Esophagus mucosa (tissue), 1 donor: ENCODE results near the gene RILPL2. TPM values are rescaled to one million over a fixed set of nuclear protein-coding genes. Genes with fewer than 3 reads are reported as not detected.
"Not testable (repeated sequence)": the region's sequence is repeated elsewhere in the genome, so short reads cannot be mapped to it uniquely, and the experiment has no call there.

Source experiments
- ATAC-seq: fragments of 200-7000 bp; cut with Tn5 transposase; one replicate; pipeline ENCODE4 v1.9.1; 2020
- total RNA-seq: library from RNA; stranded (reverse); gene quantifications from one replicate; pipeline ENCODE4 v1.2.4, GENCODE V29; 2023
- donor health status: DM: yes; HTN: yes; CAD: no.

RILPL2 gene
- total RNA-seq, 1 donor from 2014 or later, result 1.5 TPM

- ATAC-seq, result no peak
Observed at GRCh38 chr12:123382684-123383083, 53.8 kb downstream of the RILPL2 start.

GRCh38 chr12:123379391-123379790 is 57.1 kb downstream of the RILPL2 start:
- no peak for ATAC-seq

- not testable (repeated sequence) for ATAC-seq
Observed at GRCh38 chr12:123372415-123372814, 64.1 kb downstream of the RILPL2 start.

- not testable (repeated sequence) for ATAC-seq
Observed at GRCh38 chr12:123371667-123372368, 64.7 kb downstream of the RILPL2 start.

- no peak for ATAC-seq
Observed at GRCh38 chr12:123369229-123369628, 67.3 kb downstream of the RILPL2 start.

GRCh38 chr12:123368431-123368830 is 68.1 kb downstream of the RILPL2 start:
- not testable (repeated sequence) for ATAC-seq

- no peak for ATAC-seq
Observed at GRCh38 chr12:123367511-123367910, 69.0 kb downstream of the RILPL2 start.

Other genes starting within 250 kb of the RILPL2 start
- 13.0 TPM for gene MPHOSPH9, start 203.5 kb downstream of the RILPL2 start, total RNA-seq
- 7.7 TPM for gene MTRFR, start 203.2 kb downstream of the RILPL2 start, total RNA-seq
- 109 TPM for gene CDK2AP1, start 164.8 kb downstream of the RILPL2 start, total RNA-seq
- 21.7 TPM for gene SBNO1, start 71.8 kb downstream of the RILPL2 start, total RNA-seq
- 57.2 TPM for gene KMT5A, start 52.6 kb downstream of the RILPL2 start, total RNA-seq
- 10.4 TPM for gene SNRNP35, start 21.5 kb upstream of the RILPL2 start, total RNA-seq
- 6.1 TPM for gene RILPL1, start 97.0 kb upstream of the RILPL2 start, total RNA-seq
- gene TMED2, start 147.9 kb upstream of the RILPL2 start, total RNA-seq, result 192 TPM
- 11.1 TPM for gene DDX55, start 165.4 kb upstream of the RILPL2 start, total RNA-seq
- 42.7 TPM for gene EIF2B1, start 197.0 kb upstream of the RILPL2 start, total RNA-seq
- 31.5 TPM for gene GTF2H3, start 197.1 kb upstream of the RILPL2 start, total RNA-seq
- gene TCTN2, start 234.4 kb upstream of the RILPL2 start, total RNA-seq, result 4.9 TPM